Endothelial cell of umbilical vein (primary cell): ENCODE data around the gene LORICRIN. TPM values are rescaled to one million over a fixed set of nuclear protein-coding genes. Genes with fewer than 3 reads are reported as not detected.

Source experiments
- BruUV-seq: library from RNA; stranded (reverse); fragments of 400-500 nt; replicated peaks from 2 replicates; lab custom pipeline; 2021; lab: Mats Ljungman, UMichigan
- CTCF ChIA-PET: fragments of 300-600, 350-600 bp; sonication (Branson Sonifier 250); formaldehyde crosslinking; loops from one replicate; lab custom pipeline; 2021; ENCODE audit warnings: antibody characterized with exemption, inconsistent platforms; lab: Charles Lee
- POLR2A ChIA-PET: fragments of 300-600, 350-600 bp; sonication (Branson Sonifier 250); formaldehyde crosslinking; loops from one replicate; lab custom pipeline; 2021; ENCODE audit warnings: antibody characterized with exemption, inconsistent platforms; lab: Charles Lee
- DNase-seq: peaks from one replicate; pipeline ENCODE4 v3.0.0-alpha.2; 2011; ENCODE audit warnings: low read depth, low spot score
- FAIRE-seq: peaks from 2 replicates; lab custom pipeline; 2011; peaks lifted over from hg19 to GRCh38; lab: Jason Lieb, UNC
- H2AFZ ChIP-seq: 2 replicates; pipeline ENCODE4 v1.6.0; 2012; ENCODE audit warnings: low read depth, low read length, control low read depth, inconsistent platforms
- H3K27ac ChIP-seq: 2 replicates; pipeline ENCODE4 v1.5.1; 2011; ENCODE audit warnings: low read depth, mild to moderate bottlenecking, control low read depth, low read length, moderate library complexity; ENCODE audit not compliant: insufficient read depth
- H3K27me3 ChIP-seq, 2 experiments: 2 replicates each; pipeline versions ENCODE4 v1.6.0 to v1.6.1; 2011; ENCODE audit warnings: low read length in 2 of 2, mixed read lengths in 1 of 2; ENCODE audit not compliant: control insufficient read depth in 2 of 2, insufficient read depth in 2 of 2
- H3K36me3 ChIP-seq, 2 experiments: 2 replicates in 1 of 2; 3 replicates in 1 of 2; pipeline ENCODE4 v1.5.1; 2011; ENCODE audit warnings: low read length in 2 of 2, mild to moderate bottlenecking in 1 of 2, moderate library complexity in 1 of 2; ENCODE audit not compliant: control insufficient read depth in 2 of 2, insufficient read depth in 2 of 2; ENCODE audit errors: extremely low read depth in 1 of 2
- H3K4me1 ChIP-seq: 3 replicates; pipeline ENCODE4 v1.5.1; 2011; ENCODE audit warnings: mild to moderate bottlenecking, low read length; ENCODE audit not compliant: control insufficient read depth, insufficient read depth; ENCODE audit errors: extremely low read depth
- H3K4me2 ChIP-seq: 2 replicates; pipeline ENCODE4 v1.6.1; 2011; ENCODE audit warnings: low read length, control low read depth, mixed read lengths; ENCODE audit not compliant: insufficient read depth
- H3K4me3 ChIP-seq, 3 experiments: fragments of 200-600 bp in 1 of 3; sonication (generic), shearing (Covaris generic) in 1 of 3; replicated peaks in 1 of 3; 2 replicates each; pipeline ENCODE4 v1.5.1; 2011 to 2016; ENCODE audit warnings: control low read depth in 3 of 3, low read length in 3 of 3, mild to moderate bottlenecking in 2 of 3, inconsistent platforms in 1 of 3, low read depth in 1 of 3, moderate library complexity in 1 of 3; ENCODE audit not compliant: insufficient read depth in 1 of 3
- H3K79me2 ChIP-seq: 2 replicates; pipeline ENCODE4 v1.6.0; 2012; ENCODE audit warnings: low read length, inconsistent platforms; ENCODE audit not compliant: control insufficient read depth, insufficient read depth
- H3K9ac ChIP-seq: replicated peaks from 2 replicates; pipeline ENCODE3; 2011; ENCODE audit warnings: low read length, control low read depth; ENCODE audit not compliant: insufficient read depth; ENCODE audit errors: extremely low read depth
- H3K9me1 ChIP-seq: replicated peaks from 3 replicates; pipeline ENCODE4 v1.6.0; 2011; ENCODE audit warnings: mild to moderate bottlenecking, low read length; ENCODE audit not compliant: control insufficient read depth, insufficient read depth; ENCODE audit errors: extremely low read depth
- H3K9me3 ChIP-seq: replicated peaks from 2 replicates; pipeline ENCODE4 v1.5.1; 2012; ENCODE audit warnings: low read length, inconsistent platforms; ENCODE audit not compliant: control insufficient read depth, insufficient read depth
- H4K20me1 ChIP-seq: replicated peaks from 2 replicates; pipeline ENCODE3; 2011; ENCODE audit warnings: mild to moderate bottlenecking, low read length; ENCODE audit not compliant: control insufficient read depth, insufficient read depth; ENCODE audit errors: extremely low read depth
- CTCF ChIP-seq, 2 donors: IDR thresholded peaks; 1 replicate in 1 of 2; 2 replicates in 1 of 2; pipeline ENCODE4 v1.5.1; 2011; ENCODE audit warnings: low read length in 2 of 2, mild to moderate bottlenecking in 2 of 2, moderate library complexity in 2 of 2, control low read depth in 1 of 2, inconsistent platforms in 1 of 2, low read depth in 1 of 2; ENCODE audit not compliant: insufficient read depth in 1 of 2; ENCODE audit errors: extremely low read depth in 1 of 2
- EZH2 ChIP-seq: IDR thresholded peaks from 2 replicates; pipeline ENCODE4 v1.6.1; 2012; ENCODE audit warnings: borderline replicate concordance, low read depth, mild to moderate bottlenecking, moderate library complexity, low read length, inconsistent platforms; ENCODE audit not compliant: severe bottlenecking
- FOS ChIP-seq: IDR thresholded peaks from 2 replicates; pipeline ENCODE4 v1.6.1; 2011; ENCODE audit warnings: mild to moderate bottlenecking, low read length, moderate library complexity, borderline replicate concordance; ENCODE audit not compliant: insufficient read depth
- GATA2 ChIP-seq: IDR thresholded peaks from 2 replicates; pipeline ENCODE4 v1.7.0; 2011; ENCODE audit warnings: low read depth, mild to moderate bottlenecking, moderate library complexity, mixed read lengths, low read length; ENCODE audit not compliant: insufficient read length, insufficient read depth
- JUN ChIP-seq: IDR thresholded peaks from 2 replicates; pipeline ENCODE4 v1.6.1; 2011; ENCODE audit warnings: borderline replicate concordance, low read depth; ENCODE audit not compliant: insufficient read length, insufficient read depth
- MYC ChIP-seq: IDR thresholded peaks from one replicate; pipeline ENCODE4 v1.6.1; 2011; ENCODE audit warnings: mild to moderate bottlenecking, low read depth, low read length
- POLR2A ChIP-seq: IDR thresholded peaks from 2 replicates; pipeline ENCODE4 v1.6.1; 2012; ENCODE audit warnings: low read depth, mild to moderate bottlenecking, control low read depth, low read length
- POLR2AphosphoS5 ChIP-seq: IDR thresholded peaks from 2 replicates; pipeline ENCODE4 v1.6.1; 2012; ENCODE audit warnings: low read depth, mild to moderate bottlenecking, control low read depth, low read length, moderate library complexity; ENCODE audit not compliant: insufficient read depth
- dilution Hi-C: fragments of 300-500 bp; cut with MboI; formaldehyde crosslinking; loops from one replicate; pipeline ENCODE4 v1.15.0; 2019; ENCODE audit warnings: low sequenced_read_pairs; ENCODE audit not compliant: extremely low pct_ligation_motif_present
- intact Hi-C: fragments of 100-400 bp; cut with micrococcal nuclease; formaldehyde crosslinking; loops from one replicate; pipeline ENCODE4 v1.10.0; 2022
- polyA plus RNA-seq, 4 experiments: library from polyadenylated mRNA; depleted of rRNA in 3 of 4; stranded (reverse) in 3 of 4; unstranded in 1 of 4; fragments of >200 nt; gene quantifications; 2 replicates each; pipeline versions ENCODE4 v1.2.1 to v1.2.3, GENCODE V29; 2011 to 2012; ENCODE audit warnings: missing spikeins in 1 of 4
- total RNA-seq: library from RNA; stranded (reverse); gene quantifications from 2 replicates; pipeline ENCODE4 v1.2.3, GENCODE V29; 2021
- TF ChIP-seq, protein P1 (sequence below): IDR thresholded peaks from 2 replicates; pipeline ENCODE4 v1.6.1; 2011; ENCODE audit not compliant: insufficient read depth, insufficient read length

LORICRIN gene
- total and polyA plus RNA-seq, 2 donors (not counting 3 experiments of a cell fraction or from before 2014, with no cell fraction given): not detected

DNA sequence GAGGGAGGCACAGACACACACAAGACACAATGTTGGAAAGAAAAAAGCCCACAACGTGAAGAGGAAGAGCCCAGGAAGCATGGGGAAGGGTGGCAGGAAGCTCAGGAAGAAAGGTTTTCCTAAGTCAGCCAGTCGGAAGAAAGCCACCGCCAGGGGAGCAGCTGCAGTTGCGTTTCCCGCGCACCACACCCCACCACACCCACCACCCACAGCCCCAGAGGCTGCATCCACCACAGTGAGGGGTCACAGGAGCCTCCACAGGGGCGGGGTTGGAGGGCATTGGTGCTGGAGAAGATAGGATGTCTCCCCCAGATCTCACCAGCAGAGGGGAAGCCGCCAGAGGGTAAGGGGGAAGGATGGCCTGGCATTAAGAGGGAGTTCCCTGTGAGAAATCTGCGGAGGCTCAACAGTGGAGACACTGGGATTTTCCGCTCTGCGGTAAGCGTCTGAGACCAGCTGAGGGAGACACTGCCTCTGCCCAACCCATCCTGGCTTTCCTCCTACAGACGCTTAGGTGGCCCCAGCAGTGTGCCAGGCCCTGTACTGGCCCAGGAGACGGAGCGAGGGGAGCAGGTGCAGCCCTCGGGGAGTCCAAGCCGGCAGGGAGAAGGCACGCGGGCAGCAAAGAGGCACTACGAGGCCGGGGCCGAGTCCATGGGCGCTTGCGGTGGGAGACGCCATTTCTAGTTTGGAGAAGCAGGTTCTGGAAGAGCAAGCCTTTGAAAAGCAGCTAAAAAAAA is 33.4 kb downstream of the LORICRIN start:
- intact Hi-C loops: no loop called here
- H3K4me1 ChIP-seq: no peaks in the 10 kb centered on the region
- BruUV-seq: no TSS peak
- H3K4me3 ChIP-seq: no peak overlapping the region
- H3K79me2 ChIP-seq: no peaks in the 10 kb centered on the region
- dilution Hi-C loops: no loop called here
- no peaks in the 10 kb centered on the region for H3K9me1 ChIP-seq
- ChIA-PET POLR2A (no interaction called here), CTCF (no interaction called here)
- TF ChIP-seq POLR2AphosphoS5 (no peak), CTCF (IDR thresholded peaks at IDR 0.05; ENCODE audit: extremely low read depth in 1 of 2, insufficient read depth in 1 of 2, low read depth in 1 of 2, low read length in 2 of 2) (no peak)
- H4K20me1 ChIP-seq: no peaks in the 10 kb centered on the region
- DNase-seq (no peak), FAIRE-seq (no peak)
- no peaks in the 10 kb centered on the region for H3K27me3 ChIP-seq
- no peak overlapping the region for H3K4me2 ChIP-seq
- H3K9ac ChIP-seq: no peak overlapping the region
- H3K9me3 ChIP-seq: no peaks in the 10 kb centered on the region
- H3K36me3 ChIP-seq: no peaks in the 10 kb centered on the region
- H3K27ac ChIP-seq: no peak overlapping the region
- no peak overlapping the region for H2AFZ ChIP-seq

GRCh38 chr1:153293480-153293775 is 33.9 kb downstream of the LORICRIN start:
- H3K4me2 ChIP-seq: no peak overlapping the region
- no peaks in the 10 kb centered on the region for H3K4me1 ChIP-seq
- no peaks in the 10 kb centered on the region for H3K79me2 ChIP-seq
- no peaks in the 10 kb centered on the region for H3K27me3 ChIP-seq
- H2AFZ ChIP-seq: no peak overlapping the region
- no peaks in the 10 kb centered on the region for H3K9me1 ChIP-seq
- FAIRE-seq: no peak
- no peaks in the 10 kb centered on the region for H3K9me3 ChIP-seq
- dilution Hi-C loops: no loop called here
- ChIA-PET POLR2A (no interaction called here), CTCF (no interaction called here)
- no peak overlapping the region for H3K27ac ChIP-seq
- H3K4me3 ChIP-seq: no peak overlapping the region
- intact Hi-C loops: no loop called here
- H3K36me3 ChIP-seq: no peaks in the 10 kb centered on the region
- no TSS peak for BruUV-seq
- TF ChIP-seq CTCF (IDR thresholded peaks at IDR 0.05; ENCODE audit: extremely low read depth in 1 of 2, insufficient read depth in 1 of 2, low read depth in 1 of 2, low read length in 2 of 2): no peak
- no peak for TF ChIP-seq POLR2AphosphoS5
- TF ChIP-seq MYC: no peak
- TF ChIP-seq EZH2: no peak
- TF ChIP-seq, protein P1, sequence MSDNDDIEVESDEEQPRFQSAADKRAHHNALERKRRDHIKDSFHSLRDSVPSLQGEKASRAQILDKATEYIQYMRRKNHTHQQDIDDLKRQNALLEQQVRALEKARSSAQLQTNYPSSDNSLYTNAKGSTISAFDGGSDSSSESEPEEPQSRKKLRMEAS: no peak
- TF ChIP-seq POLR2A: no peak
- TF ChIP-seq FOS: no peak
- TF ChIP-seq GATA2: no peak
- TF ChIP-seq JUN: no peak
- no peaks in the 10 kb centered on the region for H4K20me1 ChIP-seq
- DNase-seq: no peak
- no peak overlapping the region for H3K9ac ChIP-seq
